ENCODE data around the gene TMEM132D.

GRCh38 chr12:129310346-129310745 is 593.5 kb downstream of the TMEM132D start:
- TF ChIP-seq CTCF (conservative IDR thresholded peaks at IDR 0.05; ENCODE audit: low read depth, low read length) (no peak), POLR2A (IDR thresholded peaks at IDR 0.05; ENCODE audit: low read depth, low read length) (no peak), RFX5 (IDR thresholded peaks at IDR 0.05; ENCODE audit: low read depth, low read length) (no peak), MXI1 (IDR thresholded peaks at IDR 0.05; ENCODE audit: borderline replicate concordance, low read depth, low read length) (no peak)
